Lung (tissue), 12 donors: ENCODE results near the gene LRRC61. TPM values are rescaled to one million over a fixed set of nuclear protein-coding genes. Genes with fewer than 3 reads are reported as not detected.

ENCODE experiments used
- ATAC-seq: fragments of 200-7000 bp; cut with Tn5 transposase; one replicate; pipeline ENCODE4 v1.9.1; 2020; ENCODE audit warnings: moderate number of reproducible peaks; ENCODE audit not compliant: insufficient read depth, low FRiP score
- DNase-seq, 3 donors: peaks; one replicate each; pipeline ENCODE4 v3.0.0-alpha.2; 2013 to 2017
- H3K27ac ChIP-seq, 2 donors: one replicate each; pipeline ENCODE4 v1.5.1; 2013; ENCODE audit warnings: mild to moderate bottlenecking in 2 of 2, moderate library complexity in 2 of 2, control low read depth in 1 of 2, inconsistent platforms in 1 of 2, low read depth in 1 of 2, low read length in 1 of 2
- H3K27me3 ChIP-seq, 3 donors: one replicate each; pipeline ENCODE4 v1.5.1; 2013; ENCODE audit warnings: low read length in 2 of 3; ENCODE audit not compliant: control insufficient read depth in 3 of 3, insufficient read depth in 3 of 3
- H3K36me3 ChIP-seq, 4 donors: one replicate each; pipeline ENCODE4 v1.5.1; 2013; ENCODE audit warnings: low read length in 4 of 4, mild to moderate bottlenecking in 1 of 4, moderate library complexity in 1 of 4; ENCODE audit not compliant: control insufficient read depth in 4 of 4, insufficient read depth in 4 of 4
- H3K4me1 ChIP-seq, 5 donors: one replicate each; pipeline ENCODE4 v1.5.1; 2013; ENCODE audit warnings: low read length in 5 of 5, mild to moderate bottlenecking in 2 of 5, moderate library complexity in 1 of 5; ENCODE audit not compliant: control insufficient read depth in 5 of 5, insufficient read depth in 5 of 5
- H3K4me3 ChIP-seq: one replicate; pipeline ENCODE4 v1.5.1; 2013; ENCODE audit warnings: mild to moderate bottlenecking, control low read depth, moderate library complexity
- H3K9ac ChIP-seq, 2 donors: one replicate each; pipeline ENCODE4 v1.5.1; 2013; ENCODE audit warnings: low read length in 2 of 2, control low read depth in 1 of 2; ENCODE audit not compliant: insufficient read depth in 1 of 2
- H3K9me3 ChIP-seq, 4 donors: one replicate each; pipeline ENCODE4 v1.5.1; 2013; ENCODE audit warnings: low read length in 3 of 4, mild to moderate bottlenecking in 1 of 4, moderate library complexity in 1 of 4; ENCODE audit not compliant: control insufficient read depth in 4 of 4, insufficient read depth in 3 of 4
- CTCF ChIP-seq: IDR thresholded peaks from 2 replicates; pipeline ENCODE4 v1.5.1; 2012; ENCODE audit warnings: mild to moderate bottlenecking; ENCODE audit errors: control extremely low read depth, extremely low read depth
- WGBS, 2 donors: extraction: QIAGEN DNeasy Blood & Tissue Kit; methylation state at CpG; one replicate each; pipeline ENCODE4 v1.1.7; 2013; 5-methylcytosine and 5-hydroxymethylcytosine counted together
- polyA plus RNA-seq, 2 donors: library from polyadenylated mRNA; stranded (reverse); fragments of 200-250 nt; gene quantifications; one replicate each; pipeline ENCODE4 v1.2.1, GENCODE V29; 2013
- total RNA-seq, 2 donors: library from RNA; depleted of rRNA in 1 of 2; stranded (reverse); fragments of >200 nt in 1 of 2; gene quantifications; one replicate each; pipeline ENCODE4 v1.2.1, GENCODE V29; 2014 to 2021
- donor health status: control.
- donor health status: control.
- donor health status: Bipolar disorder and iron deficiency.
- donor health status: healthy.
- donor health status: DM: yes; HTN: yes; CAD: no.

The LRRC61 gene
- total and polyA plus RNA-seq, 4 donors, result 7.1 to 18.8 (median 13.0) TPM

GRCh38 chr7:150378853-150379440, 55.8 kb downstream of the LRRC61 start, which contains the start of gene ZNF775:
TSS of gene ZNF775 (plus strand) at chr7:150379330. CDS start at chr7:150388471, 9,141 bp downstream.
- 0% methylated on average over 42 to 60 of the region's 60 CpGs for WGBS, 2 donors

GRCh38 chr7:150379441-150380379, 56.6 kb downstream of the LRRC61 start:
- no peaks in the 10 kb centered on the region for H3K36me3 ChIP-seq
- no peaks in the 10 kb centered on the region for H3K9me3 ChIP-seq
- H3K27me3 ChIP-seq, result no peaks in the 10 kb centered on the region
- peak overlapping the region; percentile 74 to 94 for H3K27ac ChIP-seq
- DNase-seq, result peak in 1 of 3 donors; percentile 40
- H3K4me3 ChIP-seq, result peak overlapping the region; percentile 67
- 2% methylated on average over 40 to 52 of the region's 52 CpGs for WGBS, 2 donors
- peaks cover 0 to 36% (median 7%) of the 10 kb centered on the region in 5 donors for H3K4me1 ChIP-seq
- no peak for TF ChIP-seq CTCF
- ATAC-seq, result no peak
- peak overlapping the region in 1 of 2 donors; percentile 71 for H3K9ac ChIP-seq

More at GRCh38 chr7:150378853-150379440, 55.8 kb downstream of the LRRC61 start, which contains the start of gene ZNF775:
- H3K27me3 ChIP-seq, result no peaks in the 10 kb centered on the region
- peak within 1 kb of the TSS; percentile 98 for H3K27ac ChIP-seq
- TF ChIP-seq CTCF, result no peak
- ATAC-seq, result peak; percentile 97
- H3K4me3 ChIP-seq, result peak within 1 kb of the TSS; percentile 81
- DNase-seq, result peak; percentile 96 to 98 (median 96)
- H3K36me3 ChIP-seq, result peaks cover 0 to 6% (median 4%) of the 10 kb centered on the region in 4 donors
- peak within 1 kb of the TSS; percentile 80 to 96 for H3K9ac ChIP-seq
- no peaks in the 10 kb centered on the region for H3K9me3 ChIP-seq
- H3K4me1 ChIP-seq, result peaks cover 0 to 31% (median 7%) of the 10 kb centered on the region in 5 donors

- DNase-seq, result no peak
- no peak for TF ChIP-seq CTCF
- H3K27ac ChIP-seq, result no peak overlapping the region
- H3K4me1 ChIP-seq, result peaks cover 0 to 37% (median 7%) of the 10 kb centered on the region in 5 donors
- H3K9me3 ChIP-seq, result no peaks in the 10 kb centered on the region
- no peak for ATAC-seq
- H3K36me3 ChIP-seq, result no peaks in the 10 kb centered on the region
- H3K9ac ChIP-seq, result peak overlapping the region in 1 of 2 donors; percentile 59
- no peak overlapping the region for H3K4me3 ChIP-seq
- H3K27me3 ChIP-seq, result no peaks in the 10 kb centered on the region
- 59 to 76% methylated on average over 11 of the region's 11 CpGs for WGBS, 2 donors
Measured at GRCh38 chr7:150380463-150380862, 57.3 kb downstream of the LRRC61 start.
